Ishikawa (cell line): ENCODE results near the gene LRRC74B.

Source experiments
- RAD21 ChIP-seq: IDR thresholded peaks from 2 replicates; pipeline ENCODE4 v1.6.1; 2012; ENCODE audit warnings: low read depth
- TAF1 ChIP-seq: IDR thresholded peaks from 2 replicates; pipeline ENCODE4 v1.6.1; 2012; ENCODE audit warnings: low read depth, mild to moderate bottlenecking
- TF ChIP-seq, protein P1 (sequence below): IDR thresholded peaks from 2 replicates; pipeline ENCODE4 v1.6.1; 2012; ENCODE audit warnings: low read depth, mild to moderate bottlenecking
- TF ChIP-seq, protein P2 (sequence below): IDR thresholded peaks from 2 replicates; pipeline ENCODE4 v1.6.1; 2012

DNA sequence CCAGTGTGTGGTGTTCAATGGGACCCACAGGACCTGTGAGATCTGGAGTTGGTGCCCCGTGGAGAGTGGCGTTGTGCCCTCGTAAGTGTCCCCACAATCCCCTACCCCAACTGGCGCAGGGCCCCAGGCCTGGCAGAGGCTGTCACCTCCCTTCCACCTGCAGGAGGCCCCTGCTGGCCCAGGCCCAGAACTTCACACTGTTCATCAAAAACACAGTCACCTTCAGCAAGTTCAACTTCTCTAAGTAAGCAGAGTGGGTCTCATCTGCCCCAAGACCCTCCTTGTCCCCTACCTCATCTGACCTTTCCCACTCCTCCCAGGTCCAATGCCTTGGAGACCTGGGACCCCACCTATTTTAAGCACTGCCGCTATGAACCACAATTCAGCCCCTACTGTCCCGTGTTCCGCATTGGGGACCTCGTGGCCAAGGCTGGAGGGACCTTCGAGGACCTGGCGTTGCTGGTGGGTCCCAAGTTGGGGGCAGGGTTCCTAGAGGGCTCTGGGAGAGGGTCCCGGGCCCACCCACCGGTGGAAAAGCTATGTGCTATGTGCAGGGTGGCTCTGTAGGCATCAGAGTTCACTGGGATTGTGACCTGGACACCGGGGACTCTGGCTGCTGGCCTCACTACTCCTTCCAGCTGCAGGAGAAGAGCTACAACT, 22.7 kb upstream of the LRRC74B start:
- TF ChIP-seq, protein P1, sequence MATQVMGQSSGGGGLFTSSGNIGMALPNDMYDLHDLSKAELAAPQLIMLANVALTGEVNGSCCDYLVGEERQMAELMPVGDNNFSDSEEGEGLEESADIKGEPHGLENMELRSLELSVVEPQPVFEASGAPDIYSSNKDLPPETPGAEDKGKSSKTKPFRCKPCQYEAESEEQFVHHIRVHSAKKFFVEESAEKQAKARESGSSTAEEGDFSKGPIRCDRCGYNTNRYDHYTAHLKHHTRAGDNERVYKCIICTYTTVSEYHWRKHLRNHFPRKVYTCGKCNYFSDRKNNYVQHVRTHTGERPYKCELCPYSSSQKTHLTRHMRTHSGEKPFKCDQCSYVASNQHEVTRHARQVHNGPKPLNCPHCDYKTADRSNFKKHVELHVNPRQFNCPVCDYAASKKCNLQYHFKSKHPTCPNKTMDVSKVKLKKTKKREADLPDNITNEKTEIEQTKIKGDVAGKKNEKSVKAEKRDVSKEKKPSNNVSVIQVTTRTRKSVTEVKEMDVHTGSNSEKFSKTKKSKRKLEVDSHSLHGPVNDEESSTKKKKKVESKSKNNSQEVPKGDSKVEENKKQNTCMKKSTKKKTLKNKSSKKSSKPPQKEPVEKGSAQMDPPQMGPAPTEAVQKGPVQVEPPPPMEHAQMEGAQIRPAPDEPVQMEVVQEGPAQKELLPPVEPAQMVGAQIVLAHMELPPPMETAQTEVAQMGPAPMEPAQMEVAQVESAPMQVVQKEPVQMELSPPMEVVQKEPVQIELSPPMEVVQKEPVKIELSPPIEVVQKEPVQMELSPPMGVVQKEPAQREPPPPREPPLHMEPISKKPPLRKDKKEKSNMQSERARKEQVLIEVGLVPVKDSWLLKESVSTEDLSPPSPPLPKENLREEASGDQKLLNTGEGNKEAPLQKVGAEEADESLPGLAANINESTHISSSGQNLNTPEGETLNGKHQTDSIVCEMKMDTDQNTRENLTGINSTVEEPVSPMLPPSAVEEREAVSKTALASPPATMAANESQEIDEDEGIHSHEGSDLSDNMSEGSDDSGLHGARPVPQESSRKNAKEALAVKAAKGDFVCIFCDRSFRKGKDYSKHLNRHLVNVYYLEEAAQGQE, result no peak
- TF ChIP-seq, protein P2, sequence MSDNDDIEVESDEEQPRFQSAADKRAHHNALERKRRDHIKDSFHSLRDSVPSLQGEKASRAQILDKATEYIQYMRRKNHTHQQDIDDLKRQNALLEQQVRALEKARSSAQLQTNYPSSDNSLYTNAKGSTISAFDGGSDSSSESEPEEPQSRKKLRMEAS, result no peak
- TF ChIP-seq RAD21 (no peak), TAF1 (no peak)
